NCI-H345 treated with DMSO at 0.1 percent for 48 hours (cell line): Measurements from ENCODE around the gene MATN3.

ENCODE experiments used
- DNase-seq: peaks from one replicate; lab custom pipeline; 2025; ENCODE audit not compliant: unreplicated experiment; lab: John Stamatoyannopoulos, UW

The MATN3 gene

DNA sequence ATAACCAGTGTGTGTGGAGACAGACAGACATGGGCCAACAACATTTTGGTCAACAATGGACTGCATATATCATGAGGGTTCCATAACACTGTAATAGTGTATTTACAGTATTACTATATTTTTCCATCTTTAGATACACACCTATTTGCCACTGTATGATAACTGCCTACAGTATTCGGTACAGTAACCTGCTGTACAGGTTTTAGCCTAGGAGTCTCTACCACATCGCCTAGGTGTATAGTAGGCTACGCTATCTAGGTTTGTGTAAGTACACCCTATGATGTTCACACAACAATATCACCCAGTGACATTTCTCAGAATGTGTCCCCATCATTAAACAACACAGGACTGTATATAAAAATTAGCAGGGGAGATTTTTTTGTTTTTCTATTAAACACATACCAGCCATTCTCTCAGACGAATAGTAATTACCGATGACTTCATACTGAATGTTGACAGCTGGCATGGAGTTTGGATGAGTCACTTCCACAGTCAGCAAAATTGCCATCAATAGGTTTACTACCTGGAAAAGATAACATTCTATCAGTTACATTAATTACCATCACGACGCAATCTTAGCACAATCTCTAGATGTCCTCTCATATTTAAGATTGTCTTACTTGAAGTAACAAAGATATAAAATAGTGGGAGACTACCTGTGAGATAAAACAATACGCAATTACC lies 28.2 kb upstream of the MATN3 start:
- DNase-seq: no peak

GRCh38 chr2:20037660-20038059 lies 25.2 kb upstream of the MATN3 start:
- no peak for DNase-seq

DNA sequence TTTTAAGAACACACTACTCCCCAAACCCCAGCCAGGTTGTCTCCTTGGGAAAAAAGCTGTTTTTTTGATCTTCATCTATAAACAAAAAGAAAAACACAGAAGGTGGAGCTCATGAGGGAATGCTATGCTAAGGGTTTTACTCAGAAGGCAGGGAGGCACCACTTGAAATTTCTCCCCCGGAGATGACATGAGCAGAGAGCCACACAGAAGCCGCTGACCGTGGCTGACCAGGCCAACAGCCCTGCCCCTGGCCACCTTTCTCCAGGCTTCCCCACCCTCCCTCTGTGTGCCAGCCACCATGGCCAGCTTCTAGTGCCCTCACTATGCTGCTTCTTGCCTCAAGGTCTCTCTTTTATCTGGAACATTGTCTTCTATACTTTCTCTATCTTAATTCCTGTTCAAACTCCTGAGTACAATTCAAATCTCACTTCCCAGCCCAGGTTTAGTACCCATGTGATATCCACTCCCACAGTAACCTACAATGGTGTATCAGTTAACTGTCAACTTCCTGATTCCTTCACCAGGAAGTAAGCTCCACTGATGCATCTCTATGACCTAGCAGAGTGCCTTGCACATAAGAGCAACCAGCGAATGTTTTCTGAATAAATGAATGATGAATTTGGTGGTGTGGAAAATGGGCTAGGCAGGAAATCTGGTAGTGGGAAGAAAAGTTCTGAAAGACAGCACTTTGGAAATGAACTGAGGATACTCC lies 23.6 kb upstream of the MATN3 start:
- DNase-seq: no peak

GRCh38 chr2:20034821-20035220 lies 22.4 kb upstream of the MATN3 start:
- DNase-seq: no peak

DNA sequence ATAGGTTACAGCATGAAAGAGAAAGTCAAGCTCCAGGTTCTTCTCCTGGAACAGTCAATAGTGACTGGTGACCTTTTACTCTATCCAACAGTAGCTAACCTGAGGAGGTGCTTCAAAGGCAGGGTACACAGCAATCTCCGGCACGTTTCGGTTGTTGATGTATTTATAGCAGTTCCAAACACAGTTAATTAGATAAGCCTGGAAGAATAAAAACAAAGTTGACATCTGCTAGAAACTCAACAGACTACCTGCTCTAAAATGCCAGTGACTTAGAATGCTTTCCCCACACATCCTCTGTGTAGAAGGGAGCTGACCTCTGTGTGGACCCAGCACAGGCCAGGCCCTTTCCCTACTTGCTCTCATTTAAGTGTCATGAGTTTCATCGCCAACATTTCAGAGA lies 21.8 kb upstream of the MATN3 start:
- no peak for DNase-seq

DNA sequence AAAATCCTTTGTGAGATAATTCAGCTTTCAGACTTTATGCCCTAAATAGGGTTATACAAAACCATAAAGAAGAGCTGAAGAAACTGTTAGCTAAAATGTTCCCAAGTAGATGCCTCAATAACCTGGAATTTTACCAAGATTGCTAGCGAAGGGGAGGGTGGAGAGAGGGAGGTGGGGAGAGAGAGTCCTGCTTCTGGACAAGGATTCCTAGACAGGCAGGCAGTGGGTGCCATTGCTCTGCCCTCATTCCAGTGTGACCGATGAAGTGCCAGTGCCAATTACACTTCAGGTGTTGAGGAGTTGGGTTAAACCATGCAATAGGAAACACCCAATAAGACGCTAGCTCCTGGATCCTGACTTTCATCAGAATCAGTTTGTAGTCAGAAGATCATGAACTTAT lies 20.9 kb upstream of the MATN3 start:
- DNase-seq: no peak

DNA sequence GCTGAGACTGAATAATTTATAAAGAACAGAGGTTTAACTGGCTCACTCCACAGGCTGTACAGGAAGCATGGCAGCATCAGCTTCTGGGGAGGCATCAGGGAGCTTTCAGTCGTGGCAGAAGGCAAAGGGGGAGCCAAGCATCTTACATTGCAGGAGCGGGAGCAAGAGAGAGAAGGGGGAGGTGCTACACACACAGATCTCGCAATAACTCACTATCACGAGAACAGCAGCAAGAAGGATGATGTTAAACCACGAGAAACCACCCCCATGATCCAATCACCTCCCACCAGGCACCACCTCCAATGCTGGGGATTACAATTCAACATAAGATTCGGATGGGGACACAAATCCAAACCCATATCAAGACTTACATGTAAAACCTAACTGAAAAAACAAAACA lies 17.8 kb upstream of the MATN3 start:
- no peak for DNase-seq

- DNase-seq: no peak
Observed at GRCh38 chr2:20027705-20028434, 15.4 kb upstream of the MATN3 start.

DNA sequence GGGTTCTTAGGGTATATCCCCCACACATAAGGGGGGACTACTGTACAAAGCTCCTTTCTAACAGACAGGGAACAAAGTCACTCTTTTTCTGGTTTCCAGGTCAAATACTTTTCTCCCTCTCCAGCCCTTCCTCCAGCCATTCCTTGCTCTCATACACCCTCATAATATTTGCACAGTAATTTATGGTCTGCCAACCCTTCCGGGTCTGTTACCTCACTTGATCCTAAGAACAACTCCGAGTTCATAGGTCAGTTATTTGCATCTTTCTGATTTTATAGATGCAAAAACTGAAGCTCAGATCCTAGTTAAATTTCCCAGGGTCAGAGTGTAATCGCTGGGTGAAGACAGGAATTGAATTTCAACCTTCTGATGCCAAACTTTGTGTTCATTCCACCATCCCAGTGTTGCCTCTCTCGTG lies 14.8 kb upstream of the MATN3 start:
- no peak for DNase-seq

DNA sequence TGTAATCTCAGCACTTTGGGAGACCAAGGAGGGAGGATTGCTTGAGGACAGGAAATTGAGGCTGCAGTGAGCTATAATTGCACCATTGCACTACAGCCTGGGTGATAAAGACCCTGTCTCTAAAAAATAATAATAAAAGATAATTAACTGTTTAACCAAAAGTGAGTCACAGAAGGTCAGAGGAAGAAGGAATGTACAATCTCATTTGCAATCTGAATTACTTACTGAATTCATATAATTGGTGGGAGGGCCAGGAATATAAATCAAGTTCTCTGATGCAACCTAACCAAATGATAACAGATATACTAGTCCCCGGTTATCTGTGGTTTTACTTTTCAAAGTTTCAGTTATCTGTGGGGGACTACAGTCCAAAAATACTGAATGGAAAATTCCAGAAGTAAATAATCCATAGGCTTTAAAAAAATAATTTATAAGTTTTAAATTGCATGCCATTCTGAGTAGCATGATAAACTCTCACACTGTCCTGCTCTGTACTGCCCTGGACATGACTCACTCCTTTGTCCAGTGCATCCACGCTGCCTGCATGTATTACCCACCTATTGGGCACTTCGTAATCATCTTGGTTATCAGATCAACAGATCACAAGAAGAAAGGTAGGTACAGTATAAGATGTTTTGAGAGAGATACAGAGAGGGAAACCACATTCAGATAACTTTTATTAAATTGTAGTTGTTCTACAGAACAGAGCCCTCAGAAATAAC lies 12.8 kb upstream of the MATN3 start:
- no peak for DNase-seq

DNA sequence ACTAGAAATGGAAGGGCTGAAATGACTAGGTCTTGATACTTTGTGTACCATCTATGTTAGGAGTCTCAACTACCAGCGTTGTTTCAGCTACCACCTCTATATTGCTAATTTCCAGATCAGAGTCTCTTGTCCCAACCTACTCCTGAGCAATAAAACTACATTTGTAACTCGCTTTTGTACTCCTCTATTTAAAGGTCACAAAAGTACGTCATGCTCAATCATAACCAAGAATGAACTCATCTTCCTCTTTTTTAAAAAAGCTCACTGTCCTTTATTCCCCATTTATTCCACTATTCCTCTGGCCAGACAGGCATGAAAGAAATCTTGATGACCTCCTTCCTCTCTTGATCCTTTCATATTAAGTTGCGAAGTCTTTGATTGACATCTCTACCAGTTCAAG lies 11.2 kb upstream of the MATN3 start:
- no peak for DNase-seq

DNA sequence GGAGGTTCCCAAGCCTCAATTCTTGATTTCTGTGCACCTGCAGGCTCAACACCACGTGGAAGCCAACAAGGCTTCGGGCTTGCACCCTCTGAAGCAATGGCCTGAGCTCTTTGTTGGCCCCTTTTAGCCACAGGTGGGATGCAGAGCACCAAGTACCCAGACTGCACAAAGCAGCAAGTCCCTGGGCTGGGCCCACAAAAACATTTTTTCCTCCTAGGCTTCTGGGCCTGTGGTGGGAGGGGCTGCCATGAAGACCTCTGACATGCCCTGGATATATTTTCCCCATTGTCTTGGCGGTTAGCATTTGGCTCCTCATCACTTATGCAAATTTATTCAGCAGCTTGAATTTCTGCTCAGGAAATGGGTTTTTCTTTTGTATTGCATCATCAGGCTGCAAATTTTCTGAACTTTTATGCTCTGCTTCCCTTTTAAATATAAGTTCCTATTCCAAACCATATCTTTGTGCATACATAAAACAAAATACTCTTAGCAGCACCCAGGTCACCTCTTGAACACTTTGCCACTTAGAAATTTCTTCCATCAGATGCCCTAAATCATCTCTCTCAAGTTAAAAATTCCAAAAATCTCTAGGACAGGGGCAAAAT lies 9.0 kb upstream of the MATN3 start:
- DNase-seq: no peak

GRCh38 chr2:20019747-20020146 lies 7.3 kb upstream of the MATN3 start:
- DNase-seq: no peak

- no peak for DNase-seq
Observed at GRCh38 chr2:20018601-20019152, 6.2 kb upstream of the MATN3 start.

GRCh38 chr2:20016346-20016745 lies 3.9 kb upstream of the MATN3 start:
- no peak for DNase-seq

DNA sequence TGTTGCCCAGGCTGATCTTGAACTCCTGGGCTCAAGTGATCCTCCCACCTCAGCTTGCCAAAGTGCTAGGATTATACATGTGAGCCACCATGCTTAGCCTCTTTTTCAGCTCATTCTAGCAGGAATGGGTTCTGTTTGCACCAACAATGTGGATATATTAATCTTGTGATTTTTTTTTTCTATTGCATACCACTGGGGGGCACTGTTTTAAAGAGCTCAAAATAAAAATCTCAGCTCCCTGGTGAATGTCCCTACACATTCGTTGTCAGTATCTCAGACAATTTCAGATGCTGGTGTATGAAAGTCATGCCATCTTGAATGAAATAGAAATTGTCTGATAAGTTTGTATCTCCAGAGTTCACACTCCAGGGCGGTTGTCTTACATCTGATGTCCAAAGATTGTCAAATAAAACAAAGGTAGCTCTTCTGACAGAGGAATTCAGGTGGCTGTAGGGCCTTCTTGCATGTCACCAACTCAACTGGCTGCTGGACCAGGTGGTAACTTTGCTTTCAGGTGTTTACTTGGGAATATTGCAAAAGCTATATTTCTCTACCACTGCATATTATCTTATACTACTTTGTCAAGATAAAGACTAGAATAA lies 3.1 kb upstream of the MATN3 start:
- peak; percentile 61 for DNase-seq

DNA sequence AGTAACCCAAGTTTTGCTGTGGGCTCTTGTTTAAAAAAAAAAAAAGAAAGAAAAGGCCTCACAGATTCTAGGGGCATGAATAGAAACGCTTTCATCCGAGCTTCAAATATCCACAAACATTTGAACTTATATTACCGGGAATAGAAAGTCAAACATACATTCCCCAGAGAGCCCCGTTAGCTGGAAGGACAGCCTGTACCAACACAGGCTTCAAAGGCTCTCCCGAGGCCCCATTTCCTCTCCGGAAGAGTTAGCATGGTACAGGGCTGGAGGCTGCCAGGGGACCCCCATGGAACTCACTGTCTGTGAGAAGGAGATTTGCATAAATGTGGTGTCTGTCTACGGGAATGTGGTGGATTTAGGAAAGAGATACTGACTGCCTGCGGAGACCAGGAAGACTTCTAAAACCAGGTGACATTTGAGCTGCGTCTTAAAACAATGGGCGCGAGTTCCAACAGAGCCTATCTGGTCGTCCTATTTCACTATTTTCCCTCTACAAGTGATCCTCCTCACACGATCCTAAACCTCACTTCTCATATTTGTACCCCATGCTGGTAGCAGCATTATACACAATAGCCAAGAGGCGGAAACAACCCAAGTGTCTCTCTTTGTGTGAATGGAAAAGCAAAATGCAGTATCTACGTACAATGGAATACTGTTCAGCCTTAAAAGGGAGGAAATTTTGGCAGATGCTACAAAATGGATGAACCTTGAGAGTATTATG lies 820 bp upstream of the MATN3 start:
- DNase-seq: peak; percentile 21

GRCh38 chr2:20012032-20012281 lies 511 bp downstream of the MATN3 start:
- DNase-seq: no peak

DNA sequence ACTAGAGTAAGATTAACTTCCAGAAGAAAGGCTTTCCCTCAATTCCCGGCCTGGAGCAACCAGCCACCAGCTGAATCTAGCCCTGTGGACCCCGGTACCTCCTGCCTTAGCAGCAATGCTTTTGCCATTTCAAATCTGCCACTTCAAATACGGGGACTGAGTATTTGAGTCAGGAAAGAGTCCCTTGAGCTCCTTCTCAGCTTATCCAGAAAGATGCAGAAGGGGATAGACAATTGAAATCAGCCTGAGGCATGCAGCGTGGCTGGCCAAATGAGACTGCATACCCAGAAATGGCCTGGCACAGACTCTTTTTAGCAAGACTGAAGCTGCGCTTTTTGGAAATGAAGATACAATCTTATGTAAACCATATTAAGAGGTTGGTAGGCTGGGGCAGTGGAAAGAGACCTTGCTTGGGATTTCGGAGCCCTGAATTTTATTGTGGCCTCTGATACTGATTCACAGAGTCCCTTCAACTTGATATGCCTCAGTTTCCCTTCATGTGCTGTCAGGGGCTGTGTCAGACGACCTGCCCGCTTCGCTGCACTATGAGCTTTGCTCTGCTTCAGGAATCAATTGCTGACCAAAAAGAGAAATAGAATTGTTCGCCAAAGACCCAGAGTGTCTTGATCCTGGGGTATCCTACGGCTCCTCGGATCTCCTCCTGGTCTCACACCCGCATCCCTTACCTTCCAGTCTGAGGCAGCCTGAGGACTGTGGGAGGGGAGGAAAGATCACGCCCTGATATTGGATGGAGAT lies 1.0 kb downstream of the MATN3 start:
- no peak for DNase-seq
